DMS153 (cell line): ENCODE data around the gene CAMTA1.

Experiments used
- DNase-seq: peaks from one replicate; lab custom pipeline; 2025; lab: John Stamatoyannopoulos, UW

CAMTA1 gene

DNA sequence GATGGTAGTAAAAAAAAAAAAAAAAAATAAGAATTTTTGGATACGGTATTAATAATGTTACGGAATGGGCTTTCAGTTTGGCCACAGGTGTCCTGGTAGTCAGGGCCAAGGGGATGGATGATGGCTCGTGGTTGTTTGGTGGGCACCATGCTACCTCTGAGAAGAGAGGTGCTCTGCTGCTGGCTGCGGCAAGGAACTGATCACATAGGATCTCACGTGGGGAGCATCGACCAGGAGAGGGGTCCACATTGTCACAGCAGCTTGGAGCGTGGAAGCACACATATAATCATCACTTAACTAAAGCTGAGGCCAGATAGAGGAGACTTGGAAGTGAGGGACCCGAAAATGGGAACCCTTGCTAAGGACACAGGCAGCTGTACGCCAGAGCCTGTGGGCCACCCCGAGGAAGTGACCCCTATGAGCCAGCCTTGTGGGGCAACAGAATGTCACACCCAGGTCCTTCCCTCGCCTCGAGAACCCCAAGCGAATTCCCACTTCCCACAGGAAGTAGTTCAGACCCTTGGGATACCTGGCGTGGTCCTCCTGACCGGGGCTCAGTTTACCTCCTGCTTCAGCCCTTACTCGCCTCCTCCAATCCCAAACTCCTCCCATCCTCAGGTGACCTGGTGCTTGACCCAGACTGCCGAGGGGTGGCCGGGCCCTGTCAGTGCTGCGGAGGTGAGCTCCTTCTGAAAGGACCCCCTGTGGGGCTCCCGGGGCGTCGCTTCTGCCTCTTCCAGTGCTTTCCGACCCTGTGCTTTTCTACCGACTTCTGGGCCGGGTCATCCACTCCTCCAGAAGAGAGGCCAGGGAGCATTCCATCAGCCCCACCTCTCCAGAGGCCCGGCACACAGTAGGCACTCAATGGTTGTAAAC lies 222.0 kb downstream of the CAMTA1 start:
- no peak for DNase-seq

DNA sequence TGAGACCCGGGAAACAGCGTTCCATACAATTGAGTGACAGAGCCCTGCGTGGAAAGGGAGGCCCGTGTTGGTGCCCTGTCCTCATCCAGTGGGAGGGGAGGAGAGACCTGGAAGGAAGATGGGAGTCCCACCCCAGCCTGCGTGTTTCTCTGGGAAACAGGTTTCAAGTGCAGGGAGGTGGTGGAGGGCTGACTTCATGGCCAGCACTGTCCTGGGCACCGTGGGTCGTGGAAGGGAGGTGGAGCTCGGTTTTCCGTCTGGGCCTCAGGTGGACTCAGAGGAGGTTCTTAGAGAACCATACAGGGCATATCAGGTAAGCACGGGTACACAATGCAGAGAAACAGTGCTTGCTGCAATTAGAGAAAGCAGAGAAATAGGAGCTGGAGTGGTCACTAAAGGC lies 222.6 kb downstream of the CAMTA1 start:
- DNase-seq, result no peak

DNA sequence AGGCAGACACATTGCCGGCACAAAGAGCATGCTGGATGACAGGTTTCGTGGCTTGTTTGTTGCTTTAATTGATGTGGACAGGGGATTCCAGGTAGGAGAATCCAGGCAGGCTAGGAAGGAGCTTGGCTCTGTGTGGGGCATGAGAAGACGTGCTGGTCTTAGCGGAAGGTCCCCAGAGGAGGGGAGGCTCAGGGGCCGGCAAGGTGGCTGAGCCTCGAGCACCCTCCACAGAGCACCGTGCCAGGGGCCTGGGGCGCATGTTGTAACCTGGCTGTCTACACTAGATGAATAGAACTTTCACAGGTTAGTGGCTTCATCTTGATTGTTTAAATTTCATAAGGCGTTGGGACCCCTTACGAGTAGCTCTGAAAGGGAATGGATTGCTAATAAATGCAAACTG lies 223.1 kb downstream of the CAMTA1 start:
- DNase-seq, result no peak

DNA sequence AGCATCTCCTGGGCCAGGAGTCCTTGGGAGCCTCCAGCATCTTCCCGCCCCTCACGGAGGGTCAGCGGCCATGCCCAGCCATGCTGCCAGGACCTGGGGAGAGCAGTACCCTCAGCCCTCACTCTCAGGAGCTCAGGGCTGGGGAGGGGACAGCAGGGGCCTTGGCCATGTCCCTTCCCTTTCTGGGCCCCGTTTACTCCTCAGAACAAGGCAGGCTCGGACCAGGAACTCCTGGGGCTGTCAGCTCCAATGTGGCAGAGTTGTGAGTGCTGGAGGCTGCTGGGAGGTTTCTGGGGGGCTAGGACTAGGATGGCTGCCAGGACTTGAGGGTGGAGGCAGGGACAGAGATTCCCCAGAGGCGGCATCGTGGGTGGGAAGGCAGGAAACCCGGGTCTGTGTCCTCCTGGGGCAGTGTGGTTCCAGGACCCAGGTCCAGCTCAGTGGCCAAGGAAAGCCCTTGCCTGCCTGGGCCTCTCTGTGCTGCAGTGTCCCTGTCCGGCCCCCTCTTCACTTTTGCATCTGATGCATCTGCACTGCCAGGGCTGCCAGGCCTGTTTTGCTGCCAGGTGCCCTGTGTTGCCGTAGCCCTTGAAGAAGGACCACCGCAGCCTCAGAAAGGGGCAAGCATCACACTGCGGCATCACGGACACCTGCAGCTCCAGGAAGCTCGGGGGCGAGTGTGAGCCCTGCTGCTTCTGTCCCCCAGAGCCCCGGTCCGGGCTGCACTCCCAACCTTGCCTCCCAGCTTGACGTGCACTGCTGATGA lies 223.9 kb downstream of the CAMTA1 start:
- DNase-seq, result no peak

DNA sequence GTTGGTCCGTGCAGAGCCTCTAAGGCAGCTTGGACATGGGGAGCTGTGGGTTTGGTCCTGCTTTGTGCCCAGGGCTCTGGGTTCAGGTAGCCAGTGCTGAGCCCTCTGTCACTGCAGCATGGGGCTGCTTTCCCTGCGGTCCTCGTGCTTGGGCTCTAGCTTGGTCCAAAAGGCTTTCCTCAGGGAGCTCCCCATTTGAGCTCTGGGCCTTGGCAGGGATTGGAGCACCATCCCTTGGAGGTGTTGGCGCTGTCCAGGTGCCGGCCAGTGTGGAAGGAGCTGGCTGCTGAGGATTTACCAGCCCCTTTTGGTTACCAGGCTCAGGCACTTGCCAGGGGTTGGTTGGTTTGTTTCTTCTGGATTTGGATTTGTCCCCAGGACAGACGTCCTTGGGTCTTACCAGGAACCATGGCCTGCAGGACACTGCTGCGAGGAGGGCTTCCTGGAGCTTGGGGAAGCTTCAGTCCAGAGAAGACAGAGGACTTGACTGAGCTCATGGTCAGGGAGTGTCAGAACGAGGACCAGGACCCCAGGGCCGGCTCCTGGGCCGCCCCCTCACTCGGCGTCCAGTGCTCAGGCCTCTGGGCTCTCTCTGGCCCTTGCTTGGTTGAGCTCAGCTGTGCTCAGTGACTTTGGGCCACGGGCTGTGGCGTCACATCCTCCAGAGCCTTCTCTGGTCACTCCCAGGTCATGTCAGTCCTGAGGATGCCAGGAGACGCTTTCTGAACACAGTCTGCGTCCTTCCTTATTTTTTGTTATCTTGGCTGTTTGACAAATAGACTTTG lies 224.7 kb downstream of the CAMTA1 start:
- no peak for DNase-seq

DNA sequence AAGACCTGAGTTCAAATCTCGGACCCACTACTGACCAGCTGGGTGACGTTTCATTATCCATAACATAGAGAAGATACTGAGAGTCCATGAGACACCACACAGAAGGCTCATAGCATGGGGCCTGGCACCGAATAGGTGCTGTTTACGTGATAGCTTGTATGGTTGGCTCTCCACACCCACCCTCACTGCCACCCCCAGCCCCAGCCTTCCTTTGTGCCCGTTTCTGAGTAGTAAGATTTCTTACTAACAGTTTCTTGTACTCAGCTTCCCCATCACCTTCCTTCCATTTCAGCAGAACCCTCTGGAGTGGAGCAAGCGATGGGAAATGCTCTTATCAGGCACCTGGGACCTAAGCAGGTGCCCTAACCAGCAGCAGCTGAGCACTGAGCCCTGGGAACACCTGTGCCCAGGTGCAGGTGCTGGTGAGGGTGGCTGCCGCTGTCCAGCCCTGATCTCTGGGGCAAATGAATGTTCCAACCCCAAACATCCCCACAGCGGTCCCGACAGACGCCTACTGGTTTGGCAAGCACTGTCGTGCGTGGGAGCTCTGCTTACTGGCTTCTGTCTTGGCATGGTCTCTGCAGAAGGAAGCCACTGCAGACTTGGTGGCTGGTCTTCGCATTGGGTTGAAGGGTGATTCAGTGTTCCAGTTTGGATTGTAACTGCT lies 225.4 kb downstream of the CAMTA1 start:
- DNase-seq, result no peak

DNA sequence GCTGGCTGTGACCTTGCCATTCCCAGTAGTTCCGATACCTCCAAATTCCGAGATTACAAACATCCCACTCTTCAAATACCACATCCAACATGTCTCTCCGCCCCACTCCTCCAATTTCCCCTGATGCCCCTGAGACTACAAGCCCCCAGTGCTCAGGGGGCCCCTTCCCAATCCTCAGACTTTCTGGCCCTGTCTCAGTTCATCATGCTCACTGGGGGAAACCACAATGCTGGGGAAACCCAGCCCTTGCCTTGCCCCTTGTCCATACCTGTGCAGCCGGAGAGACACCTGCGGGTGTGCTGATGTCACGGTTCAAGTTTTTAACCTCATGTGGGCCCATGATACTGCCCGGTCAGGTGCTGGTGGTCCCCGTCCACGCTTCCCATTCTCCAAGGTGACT lies 226.6 kb downstream of the CAMTA1 start:
- DNase-seq, result no peak

DNA sequence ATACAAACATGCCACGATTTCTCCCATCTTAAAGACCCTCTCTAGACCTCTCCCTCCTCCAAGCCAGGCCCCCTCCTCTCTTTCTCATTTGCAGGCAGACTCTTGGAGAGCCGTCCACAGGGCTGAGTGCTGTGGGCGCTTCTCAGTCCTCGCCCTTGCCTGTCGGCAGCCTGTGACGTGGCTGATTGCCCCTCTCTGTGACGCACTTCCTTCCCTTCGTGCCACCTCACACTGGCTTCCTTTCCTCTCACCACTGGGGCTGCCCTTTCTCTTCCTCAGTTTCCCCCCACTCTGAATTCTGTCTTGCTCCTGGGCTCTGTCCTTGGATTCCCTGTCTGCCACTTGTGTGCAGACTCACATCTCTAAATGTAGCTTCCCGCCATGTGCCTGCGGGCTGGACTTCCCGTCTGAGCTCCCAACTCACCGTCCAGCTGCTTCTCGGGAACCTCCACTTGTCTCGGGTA lies 227.2 kb downstream of the CAMTA1 start:
- DNase-seq, result no peak

DNA sequence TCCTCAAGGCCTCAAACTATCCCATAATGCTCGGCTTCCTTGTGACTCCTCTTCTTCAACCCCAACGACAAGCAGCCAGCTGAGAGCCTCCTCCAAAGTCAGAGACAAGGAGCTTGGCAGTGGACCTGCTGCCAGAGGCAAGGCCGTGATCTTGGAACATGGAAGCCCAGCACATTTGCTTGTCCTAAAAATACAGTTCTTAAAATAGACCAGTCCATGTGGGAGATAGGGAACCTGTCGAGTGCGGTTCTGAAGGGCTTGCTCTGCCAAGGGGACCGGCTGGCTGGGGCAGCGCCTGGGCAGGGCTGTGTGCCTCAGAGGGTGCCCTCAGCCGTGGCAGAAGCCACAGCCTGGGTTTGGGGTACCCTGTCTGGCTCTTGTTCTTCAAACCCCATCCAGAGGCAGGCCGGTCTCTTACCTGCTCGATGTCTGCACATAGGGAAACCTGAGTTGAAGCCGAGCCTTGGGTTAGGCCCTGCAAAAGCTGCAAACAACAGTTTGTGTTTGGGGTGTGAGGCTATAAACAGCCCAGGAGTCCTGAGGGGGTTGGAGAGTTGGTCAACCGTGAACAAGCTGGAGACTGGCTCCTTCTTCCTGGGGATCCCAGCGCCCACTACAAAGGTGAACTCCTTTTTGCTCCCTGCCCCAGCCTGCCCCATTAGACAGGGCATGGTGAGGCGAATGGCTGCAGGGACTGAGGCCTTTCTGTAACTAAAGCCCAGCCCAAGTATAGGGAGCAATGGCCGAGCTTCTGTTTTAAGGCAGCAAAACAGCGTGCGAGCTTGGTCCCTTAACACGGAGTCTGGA lies 228.8 kb downstream of the CAMTA1 start:
- no peak for DNase-seq

DNA sequence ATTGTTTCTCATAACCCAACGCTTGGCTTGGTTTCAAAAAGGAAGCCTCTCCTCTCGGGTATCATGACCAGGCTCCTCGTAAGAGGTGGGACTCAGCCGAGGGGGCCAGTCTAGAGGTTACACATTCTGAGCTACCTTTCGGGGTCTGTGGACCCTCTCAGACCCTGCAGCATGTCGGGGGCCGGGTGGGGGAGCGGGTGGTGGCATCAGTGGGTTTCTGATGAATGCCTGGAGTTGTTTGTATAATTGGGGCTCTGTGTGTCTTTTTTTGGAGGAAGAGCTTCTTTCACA lies 229.3 kb downstream of the CAMTA1 start:
- DNase-seq, result no peak

DNA sequence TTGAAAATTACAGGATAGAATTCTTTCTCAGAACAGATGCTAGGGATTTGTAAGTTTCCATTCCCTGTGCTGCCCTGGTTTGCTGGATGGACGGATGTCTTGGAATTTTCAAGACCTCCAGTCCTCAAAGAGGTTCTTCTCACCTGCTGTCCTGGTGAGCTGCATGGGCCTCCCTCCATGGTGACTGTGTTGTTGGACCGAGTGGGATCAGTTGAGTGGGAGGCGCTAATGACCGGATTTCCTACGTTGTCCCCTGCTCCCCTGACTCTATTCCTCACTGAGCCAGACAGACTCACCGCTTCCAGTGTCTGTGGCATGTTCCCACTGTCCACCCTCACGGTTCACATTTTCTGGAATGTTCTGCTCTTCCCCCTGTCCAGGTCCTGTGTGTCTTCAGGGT lies 229.8 kb downstream of the CAMTA1 start:
- no peak for DNase-seq

DNA sequence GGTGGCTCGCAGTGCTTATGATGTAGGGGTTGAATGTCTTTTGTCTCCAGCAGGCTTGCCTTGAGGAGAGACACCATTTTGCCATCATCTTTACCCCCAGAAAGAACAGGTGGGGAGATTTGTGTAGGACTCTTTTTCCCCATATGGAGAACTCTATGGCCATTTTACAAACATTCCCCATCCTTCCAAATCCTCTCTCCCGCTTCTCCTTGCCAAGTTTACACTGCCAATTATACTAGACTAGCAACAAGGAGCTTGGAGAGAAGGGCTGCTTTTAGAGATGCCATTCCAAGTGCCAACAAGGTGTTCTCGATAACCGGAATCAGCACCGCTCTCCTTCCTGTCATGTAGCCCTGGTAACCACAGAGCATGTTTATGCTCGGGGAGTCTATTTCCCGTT lies 233.1 kb downstream of the CAMTA1 start:
- no peak for DNase-seq

DNA sequence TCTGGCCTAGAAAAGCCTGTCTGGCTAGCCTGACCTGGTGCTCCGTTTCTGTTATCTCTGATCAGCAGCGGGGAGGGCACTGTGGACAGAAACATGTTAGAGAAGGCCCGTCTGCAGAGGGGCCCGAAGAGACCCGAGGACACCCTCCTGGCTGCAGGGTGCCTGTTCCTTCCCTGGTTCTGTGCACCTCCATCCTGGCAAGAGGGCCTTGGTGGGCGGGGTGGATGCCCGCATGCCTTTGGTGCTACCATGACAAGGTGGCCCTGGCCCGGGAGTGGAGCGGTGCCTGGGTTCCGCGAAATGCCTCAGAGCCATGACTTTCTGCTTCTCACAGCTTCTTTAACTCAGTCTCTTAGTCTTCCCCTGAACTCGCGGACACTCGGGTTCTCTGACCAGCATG lies 233.6 kb downstream of the CAMTA1 start:
- no peak for DNase-seq

DNA sequence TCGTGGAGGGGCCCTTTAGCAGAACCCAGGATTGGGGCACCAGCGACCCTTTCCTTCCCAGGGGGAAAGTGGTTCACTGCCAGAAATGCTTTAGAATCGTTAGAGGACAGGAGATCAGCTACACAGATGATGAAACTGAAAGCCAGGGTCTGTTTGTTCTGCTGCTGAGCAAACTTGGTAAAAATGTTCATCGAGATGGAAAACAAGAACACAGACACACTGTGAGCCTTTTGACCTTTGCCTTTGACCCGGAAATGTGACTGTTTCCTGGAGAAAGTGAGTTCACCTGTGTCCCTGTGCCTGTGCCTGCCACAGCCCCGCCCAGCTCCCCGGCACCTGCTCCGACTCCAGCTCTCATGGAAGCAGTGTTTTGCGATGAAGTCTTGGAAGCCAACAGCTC lies 234.3 kb downstream of the CAMTA1 start:
- no peak for DNase-seq

DNA sequence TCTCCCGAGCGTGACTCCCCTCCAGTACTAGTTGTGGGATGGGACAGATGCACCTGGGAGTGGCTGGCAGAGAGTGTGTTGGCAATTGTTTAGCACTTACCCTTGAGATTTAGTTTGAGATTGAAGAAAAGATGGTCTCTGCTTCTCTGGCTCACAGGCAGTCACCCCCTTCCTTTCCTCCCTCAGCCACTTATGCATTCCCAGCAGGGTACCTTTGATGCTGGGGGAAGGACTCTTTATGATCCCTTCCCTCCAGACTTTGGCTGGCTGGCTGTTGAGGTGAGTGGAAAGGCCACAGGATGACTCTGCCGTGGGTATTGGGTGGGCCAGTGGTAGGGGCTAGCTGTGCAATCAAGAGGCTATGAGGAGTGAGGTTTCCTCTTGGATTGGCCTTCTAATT lies 236.8 kb downstream of the CAMTA1 start:
- no peak for DNase-seq

DNA sequence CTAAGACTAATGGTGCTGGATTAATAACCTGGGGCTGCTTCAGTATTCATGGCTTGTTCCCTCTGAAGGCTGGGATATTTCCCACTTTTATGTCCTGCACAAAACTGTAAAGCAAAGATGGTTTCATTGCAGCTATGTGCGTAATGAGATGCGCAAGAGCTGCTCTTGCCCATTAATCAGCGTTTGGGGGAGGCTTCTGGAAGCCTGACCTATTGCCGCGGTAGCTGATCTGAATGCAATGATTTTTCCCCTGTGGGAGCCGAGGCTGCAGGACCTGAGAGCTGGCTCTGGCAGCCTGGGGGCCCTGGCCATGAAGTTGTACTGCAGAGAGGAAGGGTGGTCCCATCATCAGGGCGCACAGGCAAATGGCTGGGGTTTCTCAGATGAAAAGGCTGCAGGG lies 239.8 kb downstream of the CAMTA1 start:
- DNase-seq, result no peak

DNA sequence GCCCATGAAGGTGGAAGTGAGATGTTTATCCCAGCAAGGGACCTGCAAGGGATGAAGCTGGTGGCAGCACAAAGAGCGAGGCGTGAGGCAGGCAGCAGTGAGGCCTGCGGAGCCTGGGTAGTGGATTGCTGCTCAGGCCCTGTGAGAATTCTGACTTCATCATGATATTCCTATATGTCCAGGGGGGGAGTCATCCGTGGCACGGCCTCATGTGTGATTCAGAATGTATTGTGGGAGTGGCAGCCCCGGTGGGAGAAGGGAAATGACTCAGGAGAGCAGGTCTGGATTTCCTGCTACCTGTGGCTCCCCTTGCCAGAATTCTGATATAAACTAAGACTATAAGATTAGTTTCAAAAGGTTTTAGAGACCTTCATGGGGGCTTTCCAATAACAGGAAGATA lies 240.9 kb downstream of the CAMTA1 start:
- DNase-seq, result no peak

DNA sequence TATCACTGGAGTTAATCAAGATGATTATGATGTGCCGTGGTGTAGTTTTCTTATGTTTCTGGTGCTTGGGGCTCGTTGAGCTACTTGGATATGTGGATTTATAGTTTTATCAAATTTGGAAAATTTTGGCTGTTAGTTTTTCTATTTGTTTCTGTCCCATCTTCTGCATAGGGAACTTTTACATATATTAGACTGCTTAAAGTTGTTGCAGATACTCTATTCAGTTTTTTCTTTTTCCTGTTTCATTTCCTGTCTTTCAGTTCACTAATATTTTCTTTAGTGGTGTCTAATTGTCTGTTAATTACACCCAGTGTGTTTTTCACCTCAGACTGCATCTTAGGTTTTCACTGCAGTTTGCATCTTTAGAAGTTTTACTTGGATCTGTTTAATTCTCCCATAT lies 247.7 kb downstream of the CAMTA1 start:
- DNase-seq, result no peak

DNA sequence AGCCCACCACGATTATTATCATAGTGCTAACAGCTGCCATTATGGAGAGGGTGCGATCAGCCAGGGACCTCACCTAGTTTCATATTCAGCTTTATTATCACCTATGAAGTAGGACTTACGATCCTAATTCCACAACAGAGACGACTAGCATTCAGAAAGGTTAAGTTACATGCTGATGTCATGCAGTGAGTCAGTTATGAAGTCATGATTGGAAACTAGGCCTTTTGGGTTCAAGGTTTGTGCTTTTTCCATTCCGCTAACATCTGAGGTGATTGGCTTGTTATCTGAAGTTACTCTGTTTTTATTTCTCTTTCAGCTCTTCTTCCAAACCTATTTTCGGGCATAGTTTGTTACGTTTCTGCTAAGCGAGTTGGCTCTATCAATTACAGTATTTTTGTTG lies 251.1 kb downstream of the CAMTA1 start:
- DNase-seq, result no peak

DNA sequence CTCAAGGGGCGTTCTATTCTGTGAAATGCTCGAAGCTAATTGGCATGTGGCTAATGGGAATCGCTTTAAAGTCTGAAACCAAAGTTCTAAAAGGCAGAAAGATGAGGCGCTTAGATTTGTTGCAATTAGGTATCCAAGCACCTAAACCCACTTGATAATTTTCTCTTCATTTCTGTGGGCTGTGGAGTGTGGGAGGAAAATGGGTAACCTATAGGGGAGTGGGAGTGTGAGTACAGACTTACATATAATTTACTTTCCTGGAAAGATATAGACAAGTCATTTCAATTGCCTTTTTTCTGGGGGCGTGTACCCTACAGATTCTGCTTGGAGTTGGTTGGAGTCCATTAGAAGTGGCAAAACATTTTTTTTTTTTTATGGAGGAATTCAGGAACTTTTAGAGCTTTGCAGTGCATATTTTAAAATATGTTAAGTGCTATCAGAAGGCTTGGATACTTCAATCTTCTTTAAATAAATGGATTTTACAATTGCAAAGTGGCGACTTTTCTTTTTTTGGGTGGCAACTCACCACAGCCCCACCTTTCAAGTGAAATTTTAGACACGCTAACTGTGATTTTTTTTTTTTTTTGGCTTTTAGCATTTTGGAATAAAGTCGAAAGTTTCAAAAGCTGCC lies 254.5 kb downstream of the CAMTA1 start:
- DNase-seq, result no peak
